CD4-positive, alpha-beta T cell treated with Interleukin-1 beta for 1 hour (primary cell): ENCODE results near the gene FBXW4.

ENCODE experiments used
- DNase-seq, 2 donors: peaks; one replicate each; pipeline ENCODE4 v3.0.0-alpha.2; 2020 to 2022

Gene FBXW4

DNA sequence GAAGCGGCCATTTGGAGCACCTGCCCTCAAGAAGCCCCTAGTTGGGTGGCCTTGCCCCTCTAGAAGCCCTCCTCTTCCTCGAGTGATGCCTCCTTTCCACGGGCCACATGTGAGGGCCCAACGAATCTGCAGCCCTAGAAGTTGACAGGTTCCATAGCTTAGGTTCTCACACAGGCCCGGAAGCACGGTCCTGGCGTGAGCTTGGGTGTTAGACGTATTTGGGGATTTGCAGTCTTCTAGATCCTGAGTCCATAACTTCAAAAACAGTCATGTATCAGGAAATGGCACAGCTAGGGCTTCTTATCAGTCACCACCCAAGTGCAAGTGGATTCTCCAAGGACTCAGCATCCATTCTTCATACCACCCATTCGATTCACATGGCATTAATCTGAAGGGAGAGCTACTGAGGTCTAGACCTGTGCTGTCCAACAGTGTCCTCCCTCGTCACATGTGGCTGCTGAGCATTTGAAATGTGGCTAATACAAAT, 477 bp upstream of the FBXW4 start:
- no peak for DNase-seq

DNA sequence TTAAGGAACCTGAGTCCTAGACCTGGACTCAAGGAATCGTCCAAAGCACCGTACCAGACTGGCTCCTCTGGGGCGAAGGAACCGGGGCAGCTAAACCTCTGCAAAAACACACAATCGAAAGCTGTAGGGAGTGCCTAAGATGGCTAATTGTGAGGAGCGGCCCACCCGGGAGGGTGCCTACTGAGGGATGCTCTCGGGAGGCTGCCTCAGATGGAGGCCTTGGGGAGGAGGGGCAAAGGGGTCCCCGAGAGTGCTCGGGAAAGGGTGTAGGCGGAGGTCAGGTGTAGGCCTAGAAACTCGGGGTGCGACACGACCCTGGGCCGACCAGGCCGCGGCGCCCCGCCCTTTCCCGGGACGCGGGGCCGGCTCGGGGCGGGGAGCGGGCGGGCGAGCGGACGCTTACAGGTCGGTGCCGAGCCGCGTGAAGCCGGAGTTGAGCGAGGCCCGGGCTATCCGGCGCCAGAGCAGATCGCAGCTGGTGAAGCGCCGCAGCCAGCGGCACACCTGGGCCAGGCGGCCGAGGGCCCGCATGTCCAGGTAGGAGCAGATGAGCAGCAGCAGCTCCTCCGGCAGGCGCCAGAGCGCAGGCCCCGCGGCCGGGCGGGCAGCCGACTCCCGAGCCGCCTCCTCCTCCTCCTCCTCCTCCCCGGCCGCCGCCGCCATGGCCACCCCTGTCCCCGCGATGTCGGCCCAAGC, 844 bp downstream of the FBXW4 start:
- peak; percentile 59 to 69 for DNase-seq

DNA sequence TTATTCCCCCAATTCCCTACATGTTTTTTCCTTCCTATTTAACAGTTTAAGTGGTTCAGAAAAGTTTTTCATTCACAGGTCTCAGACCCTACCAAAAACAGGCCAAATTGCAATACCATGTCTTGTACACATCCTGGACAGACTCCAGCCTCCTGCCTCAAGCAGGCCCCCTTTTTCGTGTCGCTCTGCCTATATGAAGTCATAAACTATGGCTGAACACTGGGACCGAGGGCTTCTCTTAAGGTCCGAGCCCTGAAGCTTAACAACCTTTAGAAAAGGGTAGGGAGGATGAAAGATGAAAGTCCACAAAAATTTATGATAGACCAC, 1.4 kb downstream of the FBXW4 start:
- peak in 1 of 2 donors; percentile 31 for DNase-seq

DNA sequence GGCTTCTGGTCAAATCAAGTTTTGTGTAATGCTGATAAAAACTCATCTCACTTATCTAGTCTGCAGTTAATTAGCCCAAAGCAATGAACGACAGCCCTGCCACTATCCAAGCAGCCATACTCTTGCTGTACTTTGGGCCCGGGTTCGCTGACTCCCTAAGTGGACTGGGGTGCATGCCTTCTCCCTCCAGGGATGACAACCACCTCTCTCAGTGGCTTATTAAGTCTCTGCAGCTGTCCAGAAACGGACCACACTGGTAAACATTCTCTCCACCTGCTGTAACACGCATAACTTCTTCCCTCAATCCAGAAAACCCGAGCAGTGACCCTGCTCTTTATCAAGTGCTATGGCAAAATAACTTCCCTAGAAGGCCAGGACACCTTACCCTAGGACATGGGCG, 3.9 kb downstream of the FBXW4 start:
- DNase-seq, result no peak

DNA sequence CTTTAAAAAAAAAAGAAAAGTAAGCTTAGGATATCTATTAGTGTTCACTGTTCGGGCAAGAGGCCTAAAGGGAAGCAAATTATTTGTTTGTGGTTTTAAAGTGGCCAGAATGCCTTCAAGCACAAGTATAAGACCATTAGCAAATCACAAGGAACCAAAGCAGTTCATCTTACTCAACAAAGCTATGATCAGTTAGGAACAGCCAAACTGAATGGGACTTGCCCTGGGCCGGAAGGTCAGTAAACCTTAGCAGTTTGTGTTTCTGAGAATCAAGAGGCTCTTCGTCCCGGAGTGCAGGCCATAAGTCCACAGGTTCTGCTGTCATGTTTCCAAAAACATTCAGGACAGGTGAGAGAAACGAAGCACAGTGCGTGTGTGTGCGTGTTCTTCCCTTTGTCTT, 4.5 kb downstream of the FBXW4 start:
- no peak for DNase-seq

DNA sequence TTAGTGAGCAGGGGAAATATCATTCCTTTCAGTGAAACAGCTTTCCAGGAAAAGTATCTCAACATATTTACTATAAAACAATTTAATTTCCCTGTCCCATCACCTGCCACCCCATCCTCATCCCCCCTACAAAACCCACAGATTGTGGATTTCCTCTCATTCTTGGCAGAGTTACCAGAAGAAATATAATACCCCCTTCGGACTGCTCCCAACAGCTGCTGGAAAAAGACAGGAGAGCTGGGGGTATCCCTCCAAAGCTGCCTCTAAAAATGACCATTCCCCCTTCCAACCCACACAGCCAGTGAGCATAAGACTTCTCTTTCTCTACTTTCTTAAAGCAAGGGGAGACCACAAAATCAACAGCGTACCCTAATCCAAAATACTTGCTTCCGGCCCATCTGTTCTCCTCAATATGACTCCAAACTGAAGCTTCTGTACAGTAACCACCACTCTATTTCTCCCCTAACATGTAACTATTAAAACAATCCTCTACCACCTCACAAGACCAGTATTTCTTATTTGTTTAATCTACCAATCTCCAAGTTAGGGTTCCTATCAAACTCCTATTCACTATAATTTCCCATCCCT, 7.8 kb downstream of the FBXW4 start:
- DNase-seq, result no peak

DNA sequence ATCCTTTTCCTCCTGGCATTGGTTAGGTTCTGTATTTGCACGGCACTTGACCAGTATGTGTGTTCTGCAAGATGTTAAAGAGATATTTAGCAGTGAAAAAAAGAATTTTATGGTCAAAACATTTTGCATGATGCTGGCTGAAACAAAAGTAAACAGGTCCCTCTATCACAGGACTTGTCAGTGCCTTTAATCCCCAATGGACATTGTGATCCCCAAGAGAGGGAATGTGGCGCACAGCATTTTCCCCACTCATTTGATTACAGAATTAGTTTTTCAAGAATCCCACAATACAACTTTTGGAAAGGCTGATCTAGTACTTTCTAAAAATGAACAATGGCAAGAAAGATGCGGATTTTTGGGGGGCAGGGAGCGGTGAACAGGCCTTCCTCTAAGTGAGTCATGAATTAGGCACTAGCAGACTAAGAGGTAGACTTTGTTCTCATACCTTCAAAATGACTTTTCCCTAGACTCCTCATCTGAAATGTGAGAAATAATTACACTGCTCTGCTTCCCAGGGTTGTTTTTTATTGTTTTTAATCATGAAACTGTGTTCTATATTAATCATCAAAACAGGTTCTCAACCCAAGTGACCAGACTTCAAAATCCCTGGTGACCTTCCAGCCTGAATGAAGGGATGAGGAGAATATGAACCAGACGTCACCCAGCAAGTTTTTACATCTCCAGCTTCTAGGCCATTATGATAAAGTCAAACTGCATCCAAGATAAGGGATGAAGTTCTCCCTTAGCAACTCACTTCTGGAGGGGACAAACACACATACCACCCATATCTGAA, 8.6 kb downstream of the FBXW4 start:
- no peak for DNase-seq

DNA sequence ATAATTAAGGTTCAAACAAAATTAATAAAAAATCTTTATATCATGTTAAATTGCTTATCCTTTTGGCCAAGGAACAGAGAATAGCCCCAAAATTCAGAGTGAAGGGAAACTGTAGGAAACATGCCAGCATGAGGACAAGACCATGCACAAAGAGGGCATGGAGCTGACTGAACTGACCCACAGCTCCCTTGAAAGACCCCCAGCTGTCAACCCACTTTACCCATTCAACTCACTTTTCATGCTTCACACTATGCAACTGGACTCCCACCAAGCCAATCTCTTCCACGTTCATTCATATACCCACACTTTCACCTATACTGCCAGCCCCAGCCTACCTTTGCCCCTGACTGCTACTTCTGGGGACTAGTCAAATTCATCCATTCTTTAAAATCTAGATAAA, 10.2 kb downstream of the FBXW4 start:
- no peak for DNase-seq

DNA sequence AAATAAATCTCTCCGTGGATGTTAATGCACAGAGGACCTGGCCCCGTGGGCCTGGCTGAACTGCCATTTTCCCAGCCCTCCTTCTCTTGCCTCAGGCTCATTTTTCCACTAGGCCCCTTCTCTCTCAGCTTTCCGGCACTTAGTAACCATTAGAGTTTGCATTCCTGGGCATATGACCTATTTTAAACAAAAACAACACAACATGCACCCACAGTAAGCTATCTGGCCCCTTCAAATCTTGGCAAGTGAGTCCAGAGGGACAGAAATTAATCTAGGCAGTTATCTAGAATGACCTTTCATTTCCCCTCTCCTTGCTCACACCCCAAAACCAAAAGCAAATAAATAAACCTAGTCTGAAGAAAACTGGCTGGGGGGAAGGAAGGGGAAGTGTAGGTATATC, 11.7 kb downstream of the FBXW4 start:
- no peak for DNase-seq

DNA sequence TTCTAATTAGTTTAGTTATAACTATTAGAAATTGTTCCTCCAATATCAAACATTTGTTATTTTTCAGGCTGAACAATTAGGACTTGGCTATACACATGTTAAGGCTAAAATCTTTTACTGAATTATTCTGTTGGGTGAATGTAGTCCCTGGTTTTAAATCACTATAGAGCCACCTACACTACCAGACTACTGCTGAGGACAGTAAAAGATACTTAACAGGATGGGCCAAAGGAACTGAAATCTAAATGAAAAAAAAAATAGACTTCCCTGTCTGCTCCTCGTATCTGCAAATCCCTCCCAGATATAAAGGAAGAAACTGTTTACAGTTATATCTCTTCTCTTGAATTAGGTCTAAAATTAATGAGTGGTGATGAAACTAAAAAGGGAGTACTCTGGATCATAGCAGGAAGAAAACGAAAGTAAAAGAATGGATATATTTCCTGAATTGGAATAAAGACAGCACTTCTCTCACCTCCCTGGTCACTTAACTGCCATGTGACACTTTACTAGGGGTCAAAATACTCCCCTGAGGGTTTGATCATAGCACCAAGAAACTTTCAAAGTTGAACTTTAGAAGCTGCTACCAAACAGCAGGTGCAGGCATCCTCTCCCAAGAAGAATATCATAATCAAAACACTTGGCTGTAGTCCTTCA, 12.7 kb downstream of the FBXW4 start:
- DNase-seq, result no peak

DNA sequence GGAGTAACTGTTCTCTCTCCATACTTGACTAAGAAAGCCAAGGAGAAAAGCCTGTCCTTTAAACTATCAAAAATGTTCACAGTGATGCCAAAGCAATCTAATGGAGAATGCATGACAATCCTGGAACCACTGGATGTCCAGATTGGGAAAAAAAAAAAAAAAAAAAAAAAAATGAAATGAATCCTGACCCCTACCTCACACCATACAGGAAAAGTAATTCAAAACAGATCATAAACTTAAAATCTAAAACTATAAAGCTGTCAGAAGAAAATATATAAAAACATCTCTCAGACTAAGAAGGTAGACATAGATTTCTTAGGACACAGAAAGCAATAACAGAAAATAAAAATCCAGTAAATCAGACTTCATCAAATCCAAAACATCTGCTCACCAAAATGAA, 18.4 kb downstream of the FBXW4 start:
- DNase-seq, result no peak

DNA sequence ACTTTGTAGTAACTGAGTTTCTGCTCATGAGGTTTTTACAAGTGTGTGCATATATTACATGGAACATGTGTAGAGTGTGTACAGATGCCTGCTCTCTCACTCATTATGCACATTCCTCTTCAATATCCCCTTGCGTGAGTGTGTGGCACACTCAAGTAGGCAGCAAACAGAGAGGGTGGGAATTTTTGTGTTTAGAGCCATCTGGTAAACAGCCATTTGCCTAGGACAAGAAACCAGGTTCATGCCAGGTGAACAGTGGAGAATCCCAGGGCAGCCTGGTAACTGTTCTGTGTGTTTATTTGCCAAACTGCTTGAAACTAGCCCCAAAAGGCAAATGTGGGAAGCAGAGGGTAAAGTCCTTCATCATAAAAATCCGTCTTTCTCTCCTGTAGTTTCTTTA, 19.9 kb downstream of the FBXW4 start:
- DNase-seq, result no peak

DNA sequence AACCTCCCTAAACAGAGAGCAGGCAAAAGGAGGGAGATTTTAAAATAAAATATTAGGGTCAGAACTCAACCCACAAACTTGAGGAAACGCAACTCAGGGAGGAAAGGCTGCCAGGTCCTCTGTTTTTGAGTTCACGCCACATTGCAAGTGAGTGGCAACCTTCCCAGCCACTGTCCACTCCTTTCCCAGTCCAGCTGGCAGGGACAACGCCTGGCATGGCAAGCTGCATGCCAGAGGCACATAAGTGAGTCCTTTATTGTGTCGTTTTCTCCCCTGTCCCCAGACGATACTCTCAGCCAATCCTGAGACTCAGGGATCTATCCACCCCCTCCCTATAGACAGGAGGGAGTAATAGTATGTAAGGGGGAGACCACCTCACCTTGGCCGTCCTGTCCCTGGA, 22.4 kb downstream of the FBXW4 start:
- no peak for DNase-seq

DNA sequence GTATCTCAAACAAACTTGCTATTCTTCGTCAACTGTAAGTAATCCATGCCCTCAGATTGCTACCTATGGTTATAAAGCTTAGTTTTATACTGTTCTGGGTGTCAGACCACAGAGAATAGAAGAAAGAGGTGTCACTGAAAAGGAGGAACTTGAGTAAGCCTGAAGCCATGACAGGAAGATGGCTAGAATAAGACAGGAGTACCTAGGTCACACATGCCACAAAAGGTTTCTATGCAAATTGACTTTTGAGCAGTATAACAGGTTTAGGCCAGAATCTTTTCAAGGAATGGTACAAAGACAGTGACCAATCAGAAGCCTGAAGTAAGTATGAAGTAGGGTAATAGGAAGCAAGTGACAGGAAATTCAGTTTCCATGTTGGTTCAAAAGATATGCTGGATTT, 23.5 kb downstream of the FBXW4 start:
- DNase-seq, result no peak

DNA sequence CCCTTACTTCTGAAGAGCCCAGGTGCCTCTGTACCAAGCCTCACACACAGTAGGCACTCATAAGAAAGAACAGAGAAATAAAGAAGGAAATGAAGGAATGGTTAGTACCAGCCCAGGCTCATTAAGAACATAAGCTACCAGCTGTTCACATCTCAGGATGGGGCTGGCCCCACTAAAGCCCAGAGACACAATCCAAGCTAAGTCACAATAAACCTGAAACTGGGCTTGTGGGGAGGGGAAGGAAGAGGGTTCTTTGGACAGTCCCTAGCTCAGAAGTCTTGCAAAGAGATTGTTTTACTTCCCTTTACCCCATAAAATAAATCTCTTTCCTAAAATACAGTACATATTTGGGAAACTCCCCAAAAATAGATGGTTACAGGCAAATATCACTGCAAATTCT, 24.3 kb downstream of the FBXW4 start:
- DNase-seq, result no peak

DNA sequence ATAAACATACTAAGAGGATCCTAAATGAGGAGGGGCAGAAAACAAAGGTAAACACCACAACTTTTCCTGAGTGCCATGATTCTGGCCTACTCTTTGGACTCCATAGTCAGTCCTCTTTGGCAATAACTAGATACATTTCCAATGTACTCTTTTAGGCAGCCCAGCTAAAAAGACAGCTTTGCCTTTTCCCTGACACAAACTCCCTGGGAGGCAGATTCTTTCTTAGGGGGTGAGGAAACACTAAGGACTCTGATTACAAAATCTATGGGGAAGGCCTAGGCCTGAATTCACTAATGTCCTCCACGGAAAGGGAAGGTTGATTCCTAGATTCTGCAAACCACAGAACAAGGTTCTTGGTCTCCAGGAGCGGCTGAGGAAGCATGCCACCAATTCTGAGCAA, 25.8 kb downstream of the FBXW4 start:
- no peak for DNase-seq

DNA sequence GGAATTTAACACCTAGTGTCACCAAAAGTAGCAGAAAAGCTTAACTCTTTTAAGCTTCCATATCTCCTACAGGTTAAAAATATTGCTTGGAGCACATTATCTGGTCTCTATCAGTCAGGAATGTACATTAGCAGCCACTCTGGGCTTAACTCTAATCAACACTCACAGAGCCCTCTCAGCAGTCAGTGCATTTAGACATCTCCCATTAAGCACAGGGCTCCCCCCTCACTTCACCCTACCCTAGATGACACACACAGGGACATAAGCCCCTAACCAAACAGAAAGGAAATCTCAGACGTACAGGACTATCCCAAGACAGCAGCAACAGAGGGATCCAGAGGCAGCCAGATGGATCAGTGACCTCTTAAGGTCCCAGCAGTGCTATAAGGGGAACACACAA, 26.4 kb downstream of the FBXW4 start:
- DNase-seq, result no peak

DNA sequence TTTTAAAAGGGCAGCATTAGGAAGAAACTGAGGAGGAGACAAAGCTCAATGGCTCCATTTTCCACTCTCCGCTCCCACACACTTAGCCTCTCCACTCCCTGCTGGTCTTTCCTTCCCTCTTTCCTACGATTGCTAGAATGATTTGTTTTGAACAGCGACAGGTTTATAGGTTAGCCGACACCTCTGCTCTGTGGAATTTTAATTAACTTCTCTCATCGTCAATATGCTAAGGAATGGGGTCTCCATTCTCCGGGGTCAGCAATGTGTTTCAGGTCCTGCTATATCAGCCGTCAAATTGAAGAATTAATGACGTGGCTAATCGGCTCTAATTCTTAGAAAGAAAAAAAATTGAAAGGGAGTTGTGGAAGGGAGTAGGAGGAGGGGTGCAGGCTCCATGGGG, 28.9 kb downstream of the FBXW4 start:
- no peak for DNase-seq

DNA sequence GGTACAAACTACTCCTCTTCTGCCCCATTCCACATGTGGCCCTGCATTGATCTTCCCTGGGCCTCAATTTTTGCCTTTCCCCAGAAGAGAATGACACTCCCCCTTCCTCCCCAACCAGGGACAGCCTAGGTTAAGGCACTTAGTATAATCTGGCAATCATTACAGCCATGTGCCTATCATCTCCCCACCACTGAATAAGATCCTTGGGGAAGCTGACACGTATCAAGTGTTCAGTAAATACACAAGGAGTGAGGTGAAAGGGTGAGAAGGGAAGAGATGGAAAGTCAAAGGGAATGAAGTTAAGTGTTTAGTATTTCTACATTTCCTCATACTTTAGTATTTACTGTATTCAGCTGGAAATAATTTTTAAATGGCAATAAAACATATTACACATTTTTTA, 31.9 kb downstream of the FBXW4 start:
- no peak for DNase-seq

DNA sequence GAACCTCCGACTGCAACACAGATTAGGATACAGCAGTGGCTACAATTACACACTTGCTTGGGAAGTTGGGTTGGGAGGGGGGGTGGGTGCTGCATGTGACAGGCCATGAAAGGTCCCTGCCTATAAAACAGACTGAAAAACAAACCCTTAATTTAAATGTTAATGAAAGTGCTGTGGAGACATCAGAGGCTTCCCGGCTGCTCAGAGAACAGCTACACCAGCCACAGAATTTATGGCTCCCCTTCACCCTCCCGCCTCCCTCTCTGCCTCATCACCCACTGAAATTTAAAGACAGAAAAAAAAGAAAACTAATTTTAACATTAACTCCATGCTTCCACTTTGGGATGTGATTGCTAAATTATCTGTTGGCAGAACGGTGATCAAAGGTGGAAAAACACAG, 34.7 kb downstream of the FBXW4 start:
- no peak for DNase-seq

DNA sequence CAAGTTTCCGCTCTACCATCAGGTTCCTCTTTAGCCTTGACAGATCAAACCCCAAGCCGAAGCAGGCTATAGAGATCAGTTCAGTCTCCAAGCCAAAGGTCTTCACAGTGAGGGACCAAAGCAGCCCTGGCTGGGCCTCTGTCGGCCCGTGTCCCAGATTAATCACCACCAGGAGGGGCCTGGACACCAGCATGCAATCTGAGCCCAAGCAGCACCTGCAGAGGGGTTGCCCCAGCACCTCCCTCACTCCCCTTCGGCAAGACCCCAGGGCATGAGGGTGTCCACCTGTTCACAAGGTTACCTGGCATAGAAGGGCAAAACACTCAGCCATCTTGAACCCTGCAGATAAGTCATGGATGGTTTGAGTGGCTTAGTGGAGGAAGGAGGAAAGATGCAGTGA, 36.0 kb downstream of the FBXW4 start:
- no peak for DNase-seq

DNA sequence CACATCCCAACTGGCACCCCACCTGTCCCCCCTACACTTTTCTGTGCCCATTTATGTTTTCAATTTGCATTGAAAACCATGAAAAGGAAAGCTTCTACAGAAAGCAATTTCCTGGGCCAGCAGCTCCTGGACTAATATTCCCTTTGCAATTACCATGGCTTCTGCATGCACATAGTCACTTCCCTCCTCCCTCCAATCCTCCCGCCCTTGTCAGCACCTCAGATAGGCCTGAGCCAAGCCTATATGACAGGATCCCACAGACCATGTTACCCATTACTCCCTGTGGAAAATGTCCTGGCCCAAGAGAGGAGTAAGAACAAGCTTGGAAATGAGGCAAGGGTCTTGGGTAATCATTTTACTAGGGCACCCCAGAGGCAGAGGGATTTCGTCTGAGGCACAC, 38.1 kb downstream of the FBXW4 start:
- no peak for DNase-seq

DNA sequence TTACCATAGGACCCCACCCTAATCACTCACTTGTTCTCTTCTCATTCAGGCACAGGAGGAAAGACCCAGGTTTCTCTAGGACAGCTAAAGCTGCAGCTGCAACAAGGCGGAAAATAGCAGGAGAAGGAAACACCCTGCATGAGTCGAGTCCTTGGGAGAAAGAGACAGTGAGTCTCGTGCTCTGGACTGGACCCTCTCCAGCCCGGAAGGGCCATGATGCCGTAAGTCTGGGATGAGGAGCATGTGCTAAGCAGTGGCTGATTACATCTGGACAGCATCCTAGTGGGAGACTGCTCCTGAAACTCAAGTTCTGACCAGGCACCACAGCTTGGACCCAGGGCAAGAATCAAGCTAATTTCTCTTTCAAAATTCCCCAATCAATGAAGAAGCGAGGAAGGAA, 39.4 kb downstream of the FBXW4 start:
- no peak for DNase-seq

DNA sequence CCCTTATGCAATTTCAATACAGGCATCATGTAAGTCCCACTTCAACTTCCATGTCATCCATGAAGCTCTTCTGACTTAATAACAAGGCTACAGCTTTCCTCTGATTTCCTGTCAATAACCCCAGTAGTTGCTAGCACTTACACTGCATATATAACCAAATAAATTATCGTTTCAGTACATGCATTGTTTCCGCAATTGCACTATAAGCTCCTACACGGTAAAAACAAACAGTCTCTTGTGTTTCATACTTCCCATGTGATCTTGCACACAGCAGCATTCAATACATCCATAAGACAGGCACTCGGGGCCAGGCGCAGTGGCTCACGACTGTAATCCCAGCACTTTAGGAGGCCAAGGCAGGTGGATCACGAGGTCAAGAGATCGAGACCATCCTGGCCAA, 41.4 kb downstream of the FBXW4 start:
- no peak for DNase-seq
